22Rv1 (cell line): ENCODE results near the gene FBN1.

ENCODE experiments used
- H3K27ac ChIP-seq: fragments of 450-650 bp; 2 replicates; pipeline ENCODE4 v1.5.1; 2017
- CTCF ChIP-seq: fragments of 450-650 bp; IDR thresholded peaks from 2 replicates; pipeline ENCODE4 v1.5.1; 2017; ENCODE audit warnings: mild to moderate bottlenecking
- ZFX ChIP-seq: fragments of 450-650 bp; IDR thresholded peaks from 2 replicates; pipeline ENCODE4 v1.6.1; 2017; ENCODE audit warnings: antibody characterized with exemption, borderline replicate concordance

FBN1 gene

GRCh38 chr15:48596415-48596814, 49.1 kb downstream of the FBN1 start:
- H3K27ac ChIP-seq = no peak overlapping the region
- TF ChIP-seq CTCF (no peak), ZFX (no peak)

GRCh38 chr15:48595981-48596380, 49.5 kb downstream of the FBN1 start:
- TF ChIP-seq CTCF (no peak), ZFX (no peak)
- H3K27ac ChIP-seq = no peak overlapping the region

GRCh38 chr15:48592933-48593332, 52.6 kb downstream of the FBN1 start:
- TF ChIP-seq ZFX = no peak
- TF ChIP-seq CTCF = no peak
- no peak overlapping the region for H3K27ac ChIP-seq

- no peak for TF ChIP-seq ZFX
- TF ChIP-seq CTCF = no peak
- H3K27ac ChIP-seq = no peak overlapping the region
Measured at GRCh38 chr15:48592221-48592731, 53.2 kb downstream of the FBN1 start.

- no peak overlapping the region for H3K27ac ChIP-seq
Measured at GRCh38 chr15:48590723-48591122, 54.8 kb downstream of the FBN1 start.

GRCh38 chr15:48584812-48585563, 60.5 kb downstream of the FBN1 start:
- no peak overlapping the region for H3K27ac ChIP-seq
- TF ChIP-seq CTCF (no peak), ZFX (no peak)

More at GRCh38 chr15:48590723-48591122, 54.8 kb downstream of the FBN1 start:
- TF ChIP-seq ZFX (no peak), CTCF (no peak)

- no peak overlapping the region for H3K27ac ChIP-seq
- TF ChIP-seq ZFX = no peak
- no peak for TF ChIP-seq CTCF
Measured at GRCh38 chr15:48584090-48584811, 61.3 kb downstream of the FBN1 start.
